SK-N-SH (cell line): ENCODE results near the gene STX3. TPM values are rescaled to one million over a fixed set of nuclear protein-coding genes. Genes with fewer than 3 reads are reported as not detected.

Experiments used
- CTCF ChIA-PET: fragments of 300-600, 350-600 bp; formaldehyde crosslinking; extraction: SDS; loops from one replicate; lab custom pipeline; 2021; lab: Yijun Ruan, JAX
- POLR2A ChIA-PET: fragments of 350-600 bp; sonication (Branson Sonifier 250); formaldehyde crosslinking; extraction: SDS; loops from one replicate; lab custom pipeline; 2020; ENCODE audit warnings: antibody characterized with exemption, inconsistent platforms; lab: Yijun Ruan, JAX
- DNase-seq: peaks from one replicate; pipeline ENCODE4 v3.0.0; 2012
- H2AFZ ChIP-seq: fragments of 200-600 bp; sonication (generic); 2 replicates; pipeline ENCODE4 v1.8.1; 2016; ENCODE audit warnings: antibody characterized with exemption, mild to moderate bottlenecking, low read depth
- H3F3A ChIP-seq: fragments of 200-600 bp; sonication (generic); replicated peaks from 2 replicates; pipeline ENCODE3; 2016; ENCODE audit warnings: antibody characterized with exemption, mild to moderate bottlenecking; ENCODE audit not compliant: insufficient read depth
- H3K27ac ChIP-seq, 2 experiments: fragments of 200-500 bp in 1 of 2; fragments of 200-600 bp in 1 of 2; sonication (Bioruptor generic) in 1 of 2; sonication (generic), shearing (Covaris generic) in 1 of 2; 2 replicates each; pipeline versions ENCODE4 v1.5.1 to v1.6.1; 2014 to 2016; ENCODE audit warnings: low read depth in 2 of 2, inconsistent platforms in 1 of 2, low read length in 1 of 2, mild to moderate bottlenecking in 1 of 2, mixed read lengths in 1 of 2
- H3K27me3 ChIP-seq: fragments of 200-600 bp; sonication (generic), shearing (Covaris generic); 2 replicates; pipeline ENCODE4 v1.6.1; 2016; ENCODE audit warnings: mixed run types; ENCODE audit not compliant: insufficient read depth
- H3K36me3 ChIP-seq, 2 experiments: fragments of 200-500 bp in 1 of 2; fragments of 200-600 bp in 1 of 2; sonication (Bioruptor generic) in 1 of 2; sonication (generic) in 1 of 2; replicated peaks in 1 of 2; 2 replicates each; pipeline versions ENCODE3 to v1.5.1; 2014 to 2016; ENCODE audit warnings: low read length in 1 of 2, mild to moderate bottlenecking in 1 of 2; ENCODE audit not compliant: insufficient read depth in 2 of 2, control insufficient read depth in 1 of 2
- H3K4me1 ChIP-seq, 2 experiments: fragments of 200-500 bp in 1 of 2; fragments of 200-600 bp in 1 of 2; sonication (Bioruptor generic) in 1 of 2; sonication (generic), shearing (Covaris generic) in 1 of 2; 2 replicates each; pipeline versions ENCODE4 v1.5.1 to v1.6.1; 2014 to 2016; ENCODE audit warnings: low read depth in 1 of 2, low read length in 1 of 2, mixed run types in 1 of 2; ENCODE audit not compliant: insufficient read depth in 2 of 2, control insufficient read depth in 1 of 2
- H3K4me2 ChIP-seq: fragments of 200-600 bp; sonication (generic), shearing (Covaris generic); 2 replicates; pipeline ENCODE4 v1.6.1; 2017; ENCODE audit warnings: mixed run types
- H3K4me3 ChIP-seq, 2 experiments: fragments of 200-500 bp in 1 of 2; fragments of 200-600 bp in 1 of 2; sonication (Bioruptor generic) in 1 of 2; sonication (generic), shearing (Covaris generic) in 1 of 2; 2 replicates each; pipeline versions ENCODE4 v1.5.1 to v1.8.1; 2014 to 2016; ENCODE audit warnings: low read depth in 2 of 2, inconsistent platforms in 1 of 2, low read length in 1 of 2, mild to moderate bottlenecking in 1 of 2, mixed read lengths in 1 of 2, moderate library complexity in 1 of 2
- H3K79me2 ChIP-seq: fragments of 200-600 bp; sonication (generic); 2 replicates; pipeline ENCODE4 v1.8.1; 2017; ENCODE audit warnings: mild to moderate bottlenecking; ENCODE audit not compliant: insufficient read depth
- H3K9ac ChIP-seq: fragments of 200-600 bp; sonication (generic); 2 replicates; pipeline ENCODE4 v1.6.1; 2017; ENCODE audit warnings: mixed run types
- H3K9me2 ChIP-seq: fragments of 200-600 bp; sonication (generic); 2 replicates; pipeline ENCODE4 v1.6.1; 2017; ENCODE audit warnings: mixed run types
- H3K9me3 ChIP-seq: fragments of 200-600 bp; sonication (generic); 2 replicates; pipeline ENCODE4 v1.6.1; 2017; ENCODE audit warnings: mixed run types, mild to moderate bottlenecking, moderate library complexity
- H4K20me1 ChIP-seq: fragments of 200-600 bp; sonication (generic); 2 replicates; pipeline ENCODE4 v1.6.1; 2017; ENCODE audit warnings: mild to moderate bottlenecking, mixed run types; ENCODE audit not compliant: insufficient read depth
- FOSL2 ChIP-seq: IDR thresholded peaks from 2 replicates; pipeline ENCODE4 v1.4.0; 2012; ENCODE audit warnings: low read depth, mild to moderate bottlenecking, moderate library complexity, borderline replicate concordance
- FOXM1 ChIP-seq: IDR thresholded peaks from 2 replicates; pipeline ENCODE4 v1.4.0; 2012; ENCODE audit warnings: low read depth, mild to moderate bottlenecking
- MXI1 ChIP-seq: IDR thresholded peaks from 2 replicates; pipeline ENCODE4 v1.6.1; 2012; ENCODE audit warnings: mild to moderate bottlenecking, low read depth, low read length, improper control_type of control experiment
- PBX3 ChIP-seq: IDR thresholded peaks from 2 replicates; pipeline ENCODE4; 2012
- RAD21 ChIP-seq: IDR thresholded peaks from 2 replicates; pipeline ENCODE4 v1.6.1; 2012; ENCODE audit warnings: mild to moderate bottlenecking, low read length
- RCOR1 ChIP-seq: fragments of 150-350 bp; IDR thresholded peaks from 2 replicates; pipeline ENCODE4 v1.6.1; 2017; ENCODE audit warnings: antibody characterized with exemption, low read length
- REST ChIP-seq: IDR thresholded peaks from 2 replicates; pipeline ENCODE4 v1.6.1; 2012; ENCODE audit warnings: mild to moderate bottlenecking, low read depth, low read length, moderate library complexity
- RFX5 ChIP-seq: IDR thresholded peaks from 2 replicates; pipeline ENCODE4 v1.6.1; 2012; ENCODE audit warnings: mild to moderate bottlenecking, improper control_type of control experiment, low read length
- RXRA ChIP-seq: IDR thresholded peaks from 2 replicates; pipeline ENCODE4 v1.4.0; 2012; ENCODE audit warnings: low read depth, mild to moderate bottlenecking, borderline replicate concordance
- SIN3A ChIP-seq: IDR thresholded peaks from 2 replicates; pipeline ENCODE4 v1.6.1; 2012; ENCODE audit warnings: low read depth, mild to moderate bottlenecking, low read length, moderate library complexity, borderline replicate concordance
- SMC3 ChIP-seq: IDR thresholded peaks from 2 replicates; pipeline ENCODE4 v1.6.1; 2012; ENCODE audit warnings: low read depth, low read length, improper control_type of control experiment
- TAF1 ChIP-seq: IDR thresholded peaks from 2 replicates; pipeline ENCODE4 v1.6.1; 2012; ENCODE audit warnings: low read depth, mild to moderate bottlenecking, low read length, moderate library complexity, borderline replicate concordance
- WGBS: methylation state at CpG from one replicate; pipeline ENCODE4 v1.1.6; 2017; ENCODE audit warnings: low lambda C conversion rate; 5-methylcytosine and 5-hydroxymethylcytosine counted together
- polyA plus RNA-seq, 3 experiments: library from polyadenylated mRNA; depleted of rRNA; stranded (reverse); fragments of >200 nt; gene quantifications; 2 replicates each; pipeline ENCODE4 v1.2.3, GENCODE V29; 2012
- TF ChIP-seq, protein P1 (sequence below): fragments of 200-600 bp; sonication (generic); IDR thresholded peaks from 2 replicates; pipeline ENCODE4 v1.6.1; 2017; ENCODE audit warnings: antibody characterized with exemption, mild to moderate bottlenecking, moderate library complexity

Gene STX3
- polyA plus RNA-seq, 1 of the 3 experiments (the other 2 are of a cell fraction), result 21.4 TPM

DNA sequence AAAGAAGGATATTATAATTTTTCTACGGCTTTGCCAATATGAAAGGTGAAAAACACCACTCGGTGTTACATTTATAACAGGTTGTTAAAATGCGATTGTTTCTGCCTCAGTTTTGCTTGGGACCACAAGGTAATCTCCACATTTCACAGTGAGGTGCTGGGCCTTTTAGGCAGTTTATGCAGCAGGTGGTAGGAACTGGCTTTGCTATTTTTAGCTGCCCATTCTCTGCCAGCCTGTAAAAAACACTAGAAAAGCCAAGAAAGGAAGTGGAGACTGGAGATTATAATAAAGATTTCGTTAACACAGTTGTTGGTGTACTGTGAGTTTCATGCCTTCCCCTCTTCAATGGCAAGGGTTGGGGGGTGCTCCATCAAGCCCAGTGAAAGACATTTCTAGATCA is 63.4 kb downstream of the STX3 start:
- Histone ChIP-seq H3K9me3 (no peaks in the 10 kb centered on the region), H3K9ac (no peak overlapping the region), H3K4me1 (no peaks in the 10 kb centered on the region), H3K79me2 (no peaks in the 10 kb centered on the region), H3K36me3 (no peaks in the 10 kb centered on the region), H4K20me1 (no peaks in the 10 kb centered on the region), H3K4me2 (no peak overlapping the region), H3K4me3 (no peak overlapping the region), H3F3A (no peaks in the 10 kb centered on the region), H3K9me2 (no peaks in the 10 kb centered on the region), H3K27me3 (no peaks in the 10 kb centered on the region), H3K27ac (no peak overlapping the region), H2AFZ (no peak overlapping the region)
- CTCF ChIA-PET, result no interaction called here
- POLR2A ChIA-PET, result no interaction called here
- no peak for DNase-seq
- 34% methylated on average over 4 of the region's 4 CpGs for WGBS
- no peak for TF ChIP-seq RXRA
- TF ChIP-seq FOXM1, result no peak
- TF ChIP-seq SIN3A, result no peak
- no peak for TF ChIP-seq MXI1
- TF ChIP-seq RCOR1, result no peak
- no peak for TF ChIP-seq RFX5
- TF ChIP-seq, all 33 proteins: peak for 0

DNA sequence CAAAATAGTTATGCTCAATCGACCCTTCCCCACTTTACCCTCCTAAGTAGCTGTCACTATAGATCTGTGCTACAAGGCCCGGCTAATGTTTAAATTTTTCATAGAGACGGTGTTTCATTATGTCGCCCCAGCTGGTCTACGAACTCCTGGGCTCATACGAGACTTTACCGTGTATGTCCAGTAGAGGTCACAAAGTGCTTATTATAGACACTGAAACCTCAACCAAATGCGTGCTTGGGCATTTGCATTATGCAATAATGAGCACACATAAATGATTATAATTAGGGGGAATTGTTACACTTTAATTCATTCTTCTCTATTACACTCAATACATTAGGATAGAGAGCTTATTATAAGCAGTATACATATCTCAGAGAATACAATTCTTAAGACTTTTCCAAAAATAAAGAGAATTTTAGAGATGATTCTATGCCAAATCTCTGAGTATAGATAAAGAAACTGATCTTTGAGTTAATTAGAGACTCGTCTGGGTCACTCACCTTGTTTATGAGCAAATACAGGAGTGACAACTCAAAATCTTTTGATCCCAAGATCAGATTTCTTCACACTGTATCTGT is 67.9 kb downstream of the STX3 start:
- no peak overlapping the region for H3K4me2 ChIP-seq
- H3K9me3 ChIP-seq, result no peaks in the 10 kb centered on the region
- H3K36me3 ChIP-seq, result no peaks in the 10 kb centered on the region
- H3K9ac ChIP-seq, result no peak overlapping the region
- H3K27me3 ChIP-seq, result no peaks in the 10 kb centered on the region
- no peak overlapping the region for H3K4me3 ChIP-seq
- H3K9me2 ChIP-seq, result no peaks in the 10 kb centered on the region
- no peaks in the 10 kb centered on the region for H3F3A ChIP-seq
- no peak overlapping the region for H3K27ac ChIP-seq
- ChIA-PET POLR2A (no interaction called here), CTCF (interaction anchor here (0.5 to 1.3 kb wide), 12 partner anchors 15 to 428 kb away, joined by 3 to 6 read pairs (median 3); no protein-coding TSS in a partner anchor)
- no peaks in the 10 kb centered on the region for H3K4me1 ChIP-seq
- no peaks in the 10 kb centered on the region for H4K20me1 ChIP-seq
- peak; percentile 53 for DNase-seq
- TF ChIP-seq, protein P1, sequence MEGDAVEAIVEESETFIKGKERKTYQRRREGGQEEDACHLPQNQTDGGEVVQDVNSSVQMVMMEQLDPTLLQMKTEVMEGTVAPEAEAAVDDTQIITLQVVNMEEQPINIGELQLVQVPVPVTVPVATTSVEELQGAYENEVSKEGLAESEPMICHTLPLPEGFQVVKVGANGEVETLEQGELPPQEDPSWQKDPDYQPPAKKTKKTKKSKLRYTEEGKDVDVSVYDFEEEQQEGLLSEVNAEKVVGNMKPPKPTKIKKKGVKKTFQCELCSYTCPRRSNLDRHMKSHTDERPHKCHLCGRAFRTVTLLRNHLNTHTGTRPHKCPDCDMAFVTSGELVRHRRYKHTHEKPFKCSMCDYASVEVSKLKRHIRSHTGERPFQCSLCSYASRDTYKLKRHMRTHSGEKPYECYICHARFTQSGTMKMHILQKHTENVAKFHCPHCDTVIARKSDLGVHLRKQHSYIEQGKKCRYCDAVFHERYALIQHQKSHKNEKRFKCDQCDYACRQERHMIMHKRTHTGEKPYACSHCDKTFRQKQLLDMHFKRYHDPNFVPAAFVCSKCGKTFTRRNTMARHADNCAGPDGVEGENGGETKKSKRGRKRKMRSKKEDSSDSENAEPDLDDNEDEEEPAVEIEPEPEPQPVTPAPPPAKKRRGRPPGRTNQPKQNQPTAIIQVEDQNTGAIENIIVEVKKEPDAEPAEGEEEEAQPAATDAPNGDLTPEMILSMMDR, result peak; percentile 78
- TF ChIP-seq REST (no peak), FOSL2 (no peak), TAF1 (no peak), PBX3 (no peak), SMC3 (peak; percentile 59), RAD21 (peak; percentile 83)
- H3K79me2 ChIP-seq, result no peaks in the 10 kb centered on the region
- WGBS, result 1% methylated on average over 9 of the region's 9 CpGs
- no peak overlapping the region for H2AFZ ChIP-seq
